ENCODE results near the gene TM9SF2.
"Not testable (repeated sequence)": the region's sequence is repeated elsewhere in the genome, so short reads cannot be mapped to it uniquely, and the experiment has no call there.

Gene TM9SF2, protein sequence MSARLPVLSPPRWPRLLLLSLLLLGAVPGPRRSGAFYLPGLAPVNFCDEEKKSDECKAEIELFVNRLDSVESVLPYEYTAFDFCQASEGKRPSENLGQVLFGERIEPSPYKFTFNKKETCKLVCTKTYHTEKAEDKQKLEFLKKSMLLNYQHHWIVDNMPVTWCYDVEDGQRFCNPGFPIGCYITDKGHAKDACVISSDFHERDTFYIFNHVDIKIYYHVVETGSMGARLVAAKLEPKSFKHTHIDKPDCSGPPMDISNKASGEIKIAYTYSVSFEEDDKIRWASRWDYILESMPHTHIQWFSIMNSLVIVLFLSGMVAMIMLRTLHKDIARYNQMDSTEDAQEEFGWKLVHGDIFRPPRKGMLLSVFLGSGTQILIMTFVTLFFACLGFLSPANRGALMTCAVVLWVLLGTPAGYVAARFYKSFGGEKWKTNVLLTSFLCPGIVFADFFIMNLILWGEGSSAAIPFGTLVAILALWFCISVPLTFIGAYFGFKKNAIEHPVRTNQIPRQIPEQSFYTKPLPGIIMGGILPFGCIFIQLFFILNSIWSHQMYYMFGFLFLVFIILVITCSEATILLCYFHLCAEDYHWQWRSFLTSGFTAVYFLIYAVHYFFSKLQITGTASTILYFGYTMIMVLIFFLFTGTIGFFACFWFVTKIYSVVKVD

DNA sequence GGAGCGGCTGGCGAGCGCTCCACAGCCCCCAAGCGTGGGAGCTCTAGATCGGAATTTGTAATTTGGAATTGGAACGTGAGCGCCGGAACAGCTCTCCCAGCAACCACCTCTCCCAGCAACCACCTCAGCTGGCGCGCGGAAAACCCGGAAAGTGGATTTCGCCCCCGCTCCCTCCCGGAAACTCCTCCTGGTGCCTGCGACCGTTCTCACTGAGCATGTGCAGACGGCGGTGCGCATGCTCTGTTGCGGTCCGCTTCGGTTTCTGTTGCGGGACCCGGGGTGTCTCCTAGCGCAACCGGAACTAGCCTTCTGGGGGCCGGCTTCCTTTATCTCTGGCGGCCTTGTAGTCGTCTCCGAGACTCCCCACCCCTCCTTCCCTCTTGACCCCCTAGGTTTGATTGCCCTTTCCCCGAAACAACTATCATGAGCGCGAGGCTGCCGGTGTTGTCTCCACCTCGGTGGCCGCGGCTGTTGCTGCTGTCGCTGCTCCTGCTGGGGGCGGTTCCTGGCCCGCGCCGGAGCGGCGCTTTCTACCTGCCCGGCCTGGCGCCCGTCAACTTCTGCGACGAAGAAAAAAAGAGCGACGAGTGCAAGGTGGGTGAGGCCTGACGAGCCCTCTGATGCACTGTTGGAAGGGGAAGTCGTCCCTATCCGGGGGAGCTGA, at the start of gene TM9SF2:
TSS of gene TM9SF2 (plus strand) at position 289 of the 664 bp plus-strand sequence. CDS start at position 424, 135 bp downstream.
- DNase-seq (ENCODE audit: insufficient read length, low spot score), result peak; percentile 86
- no peak for FAIRE-seq
- TF ChIP-seq, protein P1, sequence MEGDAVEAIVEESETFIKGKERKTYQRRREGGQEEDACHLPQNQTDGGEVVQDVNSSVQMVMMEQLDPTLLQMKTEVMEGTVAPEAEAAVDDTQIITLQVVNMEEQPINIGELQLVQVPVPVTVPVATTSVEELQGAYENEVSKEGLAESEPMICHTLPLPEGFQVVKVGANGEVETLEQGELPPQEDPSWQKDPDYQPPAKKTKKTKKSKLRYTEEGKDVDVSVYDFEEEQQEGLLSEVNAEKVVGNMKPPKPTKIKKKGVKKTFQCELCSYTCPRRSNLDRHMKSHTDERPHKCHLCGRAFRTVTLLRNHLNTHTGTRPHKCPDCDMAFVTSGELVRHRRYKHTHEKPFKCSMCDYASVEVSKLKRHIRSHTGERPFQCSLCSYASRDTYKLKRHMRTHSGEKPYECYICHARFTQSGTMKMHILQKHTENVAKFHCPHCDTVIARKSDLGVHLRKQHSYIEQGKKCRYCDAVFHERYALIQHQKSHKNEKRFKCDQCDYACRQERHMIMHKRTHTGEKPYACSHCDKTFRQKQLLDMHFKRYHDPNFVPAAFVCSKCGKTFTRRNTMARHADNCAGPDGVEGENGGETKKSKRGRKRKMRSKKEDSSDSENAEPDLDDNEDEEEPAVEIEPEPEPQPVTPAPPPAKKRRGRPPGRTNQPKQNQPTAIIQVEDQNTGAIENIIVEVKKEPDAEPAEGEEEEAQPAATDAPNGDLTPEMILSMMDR (IDR thresholded peaks at IDR 0.05; ENCODE audit: insufficient read depth, missing control alignments), result no peak

DNA sequence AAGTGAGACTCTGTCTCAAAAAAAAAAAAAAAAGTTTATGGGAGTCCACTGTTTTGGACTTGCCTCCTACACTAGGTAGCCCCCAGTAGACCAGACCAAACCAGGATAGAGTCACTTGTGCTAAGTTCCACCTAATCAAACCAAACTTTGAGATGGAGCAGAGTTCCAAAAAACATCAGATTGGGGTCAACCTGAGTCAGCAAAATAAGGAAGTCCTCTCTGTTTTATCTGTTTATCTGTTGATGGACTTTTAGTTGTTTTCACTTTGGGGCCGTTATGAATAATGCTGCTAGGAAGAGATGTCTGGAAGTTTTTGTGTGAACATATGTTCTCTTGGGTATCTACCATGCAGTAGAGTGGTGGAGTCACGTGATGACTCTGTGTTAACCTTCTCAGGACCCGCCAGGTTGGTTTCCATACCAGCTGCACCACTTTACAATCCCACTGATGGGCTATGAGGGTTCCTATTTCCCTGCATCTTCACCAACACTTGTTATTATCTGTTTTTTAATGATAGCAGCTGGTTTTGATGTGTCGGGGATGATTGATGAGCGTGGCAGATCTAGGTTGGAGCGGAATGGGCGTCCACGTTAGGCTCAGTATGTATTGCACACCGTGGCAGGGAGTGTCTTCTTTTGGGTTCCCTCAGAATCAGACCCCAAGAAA, 46.6 kb upstream of the TM9SF2 start:
- FAIRE-seq (no peak), DNase-seq (ENCODE audit: insufficient read length, low spot score) (no peak)
- TF ChIP-seq, protein P1 (IDR thresholded peaks at IDR 0.05; ENCODE audit: insufficient read depth, missing control alignments), result no peak

DNA sequence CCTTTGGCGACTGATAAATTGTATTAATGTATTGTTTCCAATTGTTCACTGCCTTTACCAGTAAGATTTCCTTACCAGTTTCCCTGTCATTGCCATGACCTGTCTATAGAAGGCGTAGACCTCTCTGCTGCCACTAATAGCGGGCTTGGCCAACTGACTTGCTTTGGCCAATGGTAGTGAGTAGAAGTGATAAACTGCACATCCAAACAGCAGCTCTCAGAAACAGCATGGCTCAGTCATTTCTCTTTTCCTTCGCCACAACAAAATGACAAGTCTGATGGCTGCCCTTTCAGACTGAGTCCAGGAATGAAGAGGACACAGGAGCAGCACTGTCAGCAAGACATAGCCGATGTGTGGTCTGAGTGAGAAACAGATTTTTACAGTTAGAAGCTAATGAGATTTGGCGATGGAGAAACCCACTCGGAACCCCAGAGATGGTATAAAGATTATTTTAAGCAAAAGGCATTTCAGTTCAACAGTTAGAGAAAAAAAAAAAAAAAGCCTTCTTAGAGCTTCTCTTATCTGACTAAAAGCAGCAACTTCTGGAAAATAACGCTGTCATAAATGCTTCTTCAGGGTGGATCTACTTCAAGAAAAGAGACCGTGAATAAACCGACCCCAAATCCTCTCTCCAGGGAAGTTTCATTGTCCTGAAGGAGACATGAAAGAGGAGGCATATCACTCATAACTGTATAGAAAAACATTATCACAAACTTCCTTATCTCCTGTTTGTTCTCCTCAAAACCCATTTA, 42.0 kb upstream of the TM9SF2 start:
- TF ChIP-seq, protein P1 (IDR thresholded peaks at IDR 0.05; ENCODE audit: insufficient read depth, missing control alignments), result no peak
- no peak for FAIRE-seq
- no peak for DNase-seq (ENCODE audit: insufficient read length, low spot score)

DNA sequence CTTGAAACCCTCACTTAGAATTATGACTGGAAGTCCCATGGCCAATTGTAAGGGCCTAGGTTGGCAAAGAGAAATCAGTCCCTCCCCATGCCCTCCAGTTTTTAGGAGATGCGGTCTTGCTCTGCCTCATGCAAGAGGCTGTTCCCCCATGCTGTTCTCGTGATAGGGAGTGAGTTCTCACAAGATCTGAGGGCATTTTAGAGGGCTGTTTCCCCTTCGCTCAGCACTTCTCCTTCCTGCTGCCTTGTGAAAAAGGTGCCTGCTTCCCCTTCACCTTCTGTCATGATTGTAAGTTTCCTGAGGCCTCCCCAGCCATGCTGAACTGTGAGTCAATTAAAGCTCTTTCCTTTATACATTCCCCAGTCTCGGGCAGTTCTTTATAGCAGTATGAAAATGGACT, 40.5 kb upstream of the TM9SF2 start:
- not testable (repeated sequence) for DNase-seq (ENCODE audit: insufficient read length, low spot score); FAIRE-seq

DNA sequence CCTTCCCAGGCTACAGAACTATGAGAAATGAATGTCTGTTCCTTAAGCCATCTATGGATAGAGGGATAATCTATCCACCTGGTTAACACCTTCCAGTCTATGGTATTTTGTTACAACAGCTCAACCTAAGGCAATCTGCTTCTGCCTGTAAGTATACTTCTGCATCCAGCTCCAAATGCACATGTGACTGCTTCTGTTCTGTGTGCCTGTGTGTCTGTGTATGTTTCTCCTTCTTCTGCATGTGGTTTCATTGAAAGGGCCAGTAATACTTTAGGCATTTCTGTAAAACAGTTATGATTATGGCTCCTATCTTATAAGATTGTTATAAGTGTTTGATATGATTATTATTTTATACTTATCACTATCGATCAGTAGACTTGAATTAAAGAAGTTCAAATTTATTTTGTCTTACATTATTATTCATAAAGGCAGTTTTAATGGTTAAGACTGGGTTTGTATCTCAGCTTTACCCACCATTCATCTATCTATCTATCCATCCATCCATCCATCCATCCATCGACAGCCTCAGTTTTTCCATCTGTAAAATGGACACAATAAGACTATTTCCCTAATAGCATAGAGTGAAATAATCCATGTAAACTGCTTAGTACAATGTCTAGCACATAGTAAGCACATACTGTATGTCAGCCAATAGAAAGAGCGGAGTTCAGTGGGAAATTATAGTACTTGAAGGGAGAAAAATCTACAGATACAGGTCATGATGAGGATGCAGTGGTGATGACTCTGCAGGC, 37.5 kb upstream of the TM9SF2 start:
- TF ChIP-seq, protein P1 (IDR thresholded peaks at IDR 0.05; ENCODE audit: insufficient read depth, missing control alignments), result no peak
- FAIRE-seq (no peak), DNase-seq (ENCODE audit: insufficient read length, low spot score) (no peak)

DNA sequence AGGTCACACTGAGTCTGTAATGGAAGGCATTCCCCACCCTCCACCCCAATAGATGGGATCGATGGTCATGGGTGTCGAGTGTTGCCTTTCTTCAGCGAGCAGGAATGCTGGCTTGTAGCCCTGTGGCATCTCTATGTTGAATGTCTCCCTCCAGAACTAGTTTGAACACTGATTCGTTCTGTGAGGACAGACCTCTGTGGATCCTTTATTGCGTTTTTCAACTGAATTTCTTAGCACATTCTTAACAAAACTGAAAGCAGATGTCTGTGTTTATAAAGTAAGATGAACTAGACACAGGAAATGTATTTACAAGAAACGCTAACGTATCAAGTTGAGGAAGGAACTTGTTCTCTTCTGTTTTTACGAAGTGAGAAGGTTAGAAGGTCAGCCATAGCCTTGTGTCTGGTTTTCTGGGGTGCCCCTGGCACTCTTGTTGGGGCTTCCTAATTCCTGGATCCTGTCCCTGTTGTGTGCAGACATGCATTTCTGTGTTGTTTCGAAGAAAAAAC, 36.8 kb upstream of the TM9SF2 start:
- TF ChIP-seq, protein P1 (IDR thresholded peaks at IDR 0.05; ENCODE audit: insufficient read depth, missing control alignments), result no peak
- FAIRE-seq (no peak), DNase-seq (ENCODE audit: insufficient read length, low spot score) (no peak)

Measured in D721Med (cell line).